Left renal cortex interstitium (tissue), 4 donors: ENCODE data around the gene PGLYRP4. TPM values are rescaled to one million over a fixed set of nuclear protein-coding genes. Genes with fewer than 3 reads are reported as not detected.
A peak's percentile ranks its signal among the peaks of the same experiment; 100 is the strongest.
"Not testable (repeated sequence)": the region's sequence is repeated elsewhere in the genome, so short reads cannot be mapped to it uniquely, and the experiment has no call there.

Experiments
- DNase-seq, 4 donors: peaks; one replicate each; pipeline ENCODE4 v3.0.0-alpha.2; 2013; ENCODE audit warnings: low read depth in 4 of 4, low spot score in 2 of 4, missing footprints in 1 of 4
- polyA plus RNA-seq, 4 donors: library from polyadenylated mRNA; unstranded; fragments of 120-200 nt; gene quantifications; one replicate each; pipeline ENCODE4 v1.2.1, GENCODE V29; 2013; ENCODE audit not compliant: insufficient read length in 4 of 4

PGLYRP4 gene
- polyA plus RNA-seq, 4 donors = not detected

GRCh38 chr1:153357076-153357852, 8.6 kb upstream of the PGLYRP4 start:
- DNase-seq = no peak

DNA sequence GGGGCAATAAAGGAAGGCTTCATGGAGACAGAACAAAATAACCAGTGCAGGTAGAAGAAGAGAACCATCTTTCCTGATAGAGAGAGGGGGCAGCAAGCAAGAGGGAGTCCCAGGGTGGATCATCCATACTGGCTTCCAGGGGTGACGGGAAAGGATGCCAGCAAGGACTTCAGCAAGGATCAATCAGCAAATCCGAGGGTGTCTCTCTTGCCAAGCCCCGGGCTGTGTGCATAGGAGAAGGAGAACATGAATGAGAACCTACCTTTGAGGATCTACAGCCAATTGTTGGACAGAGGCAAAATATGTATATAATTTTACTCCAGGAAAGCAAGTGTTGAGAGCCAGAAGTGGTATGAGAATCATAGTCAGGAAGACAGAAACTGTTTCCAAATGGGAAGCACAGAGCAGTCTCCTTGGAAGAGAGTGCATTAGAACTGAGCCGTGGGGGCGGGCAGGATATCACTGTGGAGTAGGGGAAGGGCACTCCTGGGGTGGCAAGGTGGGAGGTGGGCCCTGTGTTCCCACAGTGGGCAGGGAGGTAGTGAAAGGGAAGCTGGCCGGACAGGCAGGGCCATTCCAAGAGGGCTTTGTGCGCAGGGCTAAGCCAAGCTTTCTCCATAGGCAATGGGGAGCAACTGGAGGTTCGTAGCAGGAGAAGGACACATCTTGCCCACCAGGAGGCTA, 7.9 kb upstream of the PGLYRP4 start:
- DNase-seq = no peak

DNA sequence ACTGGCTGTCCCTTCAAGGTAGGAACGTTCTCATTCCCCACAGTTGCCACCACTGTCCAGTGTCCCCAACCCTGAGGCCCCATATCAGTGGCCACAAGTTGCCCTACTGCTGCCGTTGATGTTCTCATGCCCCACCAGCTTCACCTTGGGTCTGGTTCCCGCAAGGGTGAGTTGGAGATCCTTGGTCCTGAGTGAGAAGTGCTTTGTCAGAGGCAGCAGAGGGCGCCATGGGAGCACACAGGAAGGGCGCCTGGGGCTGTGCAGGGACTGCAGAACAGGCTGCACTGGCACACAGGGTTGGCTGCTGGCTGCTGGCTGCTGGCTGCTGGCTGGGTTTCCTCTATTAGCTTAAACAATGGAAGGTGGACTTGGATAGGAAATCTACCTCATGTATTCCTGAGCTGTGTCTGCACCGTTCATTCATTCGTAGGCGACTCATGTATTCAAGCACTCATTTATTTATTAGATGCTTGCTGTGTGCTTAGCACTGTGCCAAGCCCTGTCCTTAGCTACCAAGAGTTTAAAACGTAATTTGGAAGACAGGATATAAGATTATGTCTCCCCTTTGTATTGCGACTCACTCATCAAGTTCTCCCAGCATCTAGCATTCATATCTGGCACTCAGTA, 6.9 kb upstream of the PGLYRP4 start:
- DNase-seq = no peak

DNA sequence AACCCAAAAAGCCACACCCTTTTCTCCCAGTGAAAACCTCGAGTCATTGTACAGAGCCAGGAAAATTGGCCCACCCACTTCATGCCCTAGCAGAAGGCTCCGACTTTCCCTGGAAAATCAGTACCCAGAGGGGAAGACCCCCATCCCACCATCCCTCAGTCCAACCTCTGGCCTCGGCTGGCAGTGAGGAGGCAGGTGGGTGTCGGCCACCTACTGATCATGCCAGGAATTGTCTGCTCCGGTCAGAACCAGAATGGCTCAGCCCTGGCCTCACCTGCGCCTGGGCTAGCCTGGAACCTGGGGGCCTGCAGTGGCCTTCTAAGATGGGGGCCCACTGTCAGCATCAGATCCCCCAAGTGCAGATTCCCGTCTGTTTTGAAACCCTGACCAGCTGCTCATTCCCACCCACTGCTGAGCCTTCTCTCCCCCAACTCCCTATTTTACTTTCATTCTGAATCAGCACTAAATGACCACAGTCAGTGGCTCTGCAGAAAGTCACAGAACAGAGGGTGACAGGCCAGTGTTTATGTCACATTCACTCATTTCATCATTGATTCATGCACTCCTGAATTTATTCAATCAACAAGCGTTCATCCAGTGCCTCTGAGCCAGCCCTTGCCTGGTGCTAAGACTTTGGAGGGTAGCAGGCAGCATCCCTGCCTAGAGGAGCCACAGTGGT, 6.0 kb upstream of the PGLYRP4 start:
- DNase-seq = no peak

DNA sequence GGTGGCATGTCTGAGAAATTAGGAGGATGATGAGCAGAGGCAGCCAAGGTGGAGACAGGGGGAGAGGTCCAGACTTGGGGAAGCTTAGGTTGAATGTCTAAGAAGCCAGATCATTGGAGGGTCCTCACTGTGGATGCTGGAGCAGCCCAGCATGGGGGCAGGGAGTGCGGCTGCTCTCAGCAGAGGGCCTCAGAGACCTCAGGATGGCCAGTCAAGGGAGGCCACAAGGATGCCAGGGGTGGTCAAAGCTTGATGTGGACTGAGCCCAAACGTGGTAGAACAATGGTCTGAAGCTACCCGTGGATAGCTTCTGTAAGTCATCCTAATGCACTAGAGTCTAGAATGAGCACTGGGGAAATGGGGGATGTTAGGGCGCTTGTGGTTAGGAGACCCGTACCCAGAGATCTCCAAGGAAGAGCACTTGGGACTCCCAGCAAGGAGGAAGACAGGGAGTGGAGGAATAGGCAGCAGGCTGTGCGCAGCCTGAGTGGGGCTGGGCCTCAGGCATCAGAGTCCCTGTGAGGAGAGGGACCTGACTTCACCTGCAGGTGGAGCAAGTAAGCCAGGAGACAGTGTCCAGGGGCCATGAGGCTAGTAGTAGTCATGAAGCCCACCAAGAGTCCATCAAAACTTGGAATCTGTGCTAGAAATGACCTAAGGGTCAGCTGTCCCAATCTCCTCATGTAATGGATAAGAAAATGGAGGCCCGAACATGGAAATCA, 4.7 kb upstream of the PGLYRP4 start:
- DNase-seq = no peak

GRCh38 chr1:153352523-153352922, 3.9 kb upstream of the PGLYRP4 start:
- peak in 3 of 4 donors; percentile 7 to 34 (median 28) for DNase-seq

DNA sequence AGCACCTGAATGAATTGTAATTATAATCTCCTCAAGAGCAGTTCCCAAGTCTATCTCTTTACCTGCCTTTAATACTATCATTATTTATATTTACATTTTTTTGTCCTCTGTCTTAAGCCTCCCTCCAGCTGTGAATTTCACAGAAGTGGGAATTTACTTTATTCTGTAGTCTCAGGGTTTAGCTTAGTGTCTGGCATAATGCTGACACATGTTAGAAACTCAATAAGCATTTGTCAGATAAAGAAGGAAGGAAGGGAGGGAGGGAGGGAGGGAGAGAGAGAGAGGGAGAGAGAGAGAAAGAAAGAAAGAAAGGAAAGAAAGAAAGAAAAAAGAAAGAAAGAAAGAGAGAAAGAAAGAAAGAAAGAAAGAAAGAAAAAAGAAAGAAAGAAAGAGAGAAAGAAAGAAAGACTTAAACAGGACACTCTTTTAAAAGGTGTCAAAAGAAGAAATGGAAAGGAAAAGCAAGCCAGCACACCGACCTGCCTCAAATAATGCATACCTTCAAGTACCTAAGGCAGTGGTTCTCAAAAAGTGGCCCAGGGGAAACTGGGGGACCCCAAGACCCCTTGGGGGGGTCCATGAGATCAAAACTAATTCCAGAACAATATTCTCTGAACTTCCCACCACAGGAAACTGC, 1.8 kb upstream of the PGLYRP4 start:
- no peak for DNase-seq

DNA sequence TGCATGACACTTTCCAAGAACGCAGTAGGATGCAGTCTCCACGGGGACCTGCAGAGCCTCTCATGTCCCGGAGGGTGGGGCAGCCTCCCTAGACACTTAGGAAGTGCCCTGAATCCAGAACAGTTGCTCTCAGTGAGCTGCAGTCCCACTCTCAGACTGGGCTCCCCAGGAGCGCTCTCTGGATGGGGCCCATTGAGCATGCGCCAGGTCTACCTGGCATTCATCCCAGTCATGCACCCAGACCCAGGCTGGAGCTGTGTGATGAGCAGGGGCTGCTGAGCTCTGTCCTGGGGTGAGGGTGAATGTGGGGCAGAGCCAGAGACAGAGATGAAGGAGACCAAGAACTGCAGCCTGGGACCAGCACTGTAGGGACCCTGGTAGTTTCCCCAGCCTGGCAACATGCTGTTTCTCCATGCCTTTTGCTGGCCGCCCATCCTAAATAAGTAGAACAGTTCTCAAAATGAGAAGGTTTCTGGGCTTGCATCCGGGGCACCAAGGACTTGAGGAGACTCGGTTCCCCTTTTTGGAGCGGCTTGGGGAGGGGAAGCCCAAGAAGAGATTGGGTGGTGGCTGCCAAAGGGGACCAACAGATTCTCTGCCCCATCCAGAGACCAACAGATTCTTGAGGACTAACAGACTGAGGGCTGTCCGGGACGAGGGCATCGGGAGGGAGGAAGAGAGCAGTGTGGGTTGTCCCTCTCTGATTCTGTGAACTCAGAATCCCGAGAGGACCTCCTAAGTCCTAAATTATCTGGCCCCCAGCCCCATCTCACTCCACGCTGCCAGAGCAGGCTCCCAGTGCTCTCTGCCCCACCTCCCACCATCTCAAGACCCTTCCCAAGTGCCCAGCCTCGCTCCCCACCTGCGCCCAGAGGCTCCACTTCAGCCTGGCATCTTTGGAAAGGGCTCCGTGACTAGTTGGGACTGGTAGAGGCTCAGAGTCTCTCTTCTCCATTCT, 1.0 kb upstream of the PGLYRP4 start:
- DNase-seq = no peak

GRCh38 chr1:153347856-153348255, 785 bp downstream of the PGLYRP4 start:
- no peak for DNase-seq

DNA sequence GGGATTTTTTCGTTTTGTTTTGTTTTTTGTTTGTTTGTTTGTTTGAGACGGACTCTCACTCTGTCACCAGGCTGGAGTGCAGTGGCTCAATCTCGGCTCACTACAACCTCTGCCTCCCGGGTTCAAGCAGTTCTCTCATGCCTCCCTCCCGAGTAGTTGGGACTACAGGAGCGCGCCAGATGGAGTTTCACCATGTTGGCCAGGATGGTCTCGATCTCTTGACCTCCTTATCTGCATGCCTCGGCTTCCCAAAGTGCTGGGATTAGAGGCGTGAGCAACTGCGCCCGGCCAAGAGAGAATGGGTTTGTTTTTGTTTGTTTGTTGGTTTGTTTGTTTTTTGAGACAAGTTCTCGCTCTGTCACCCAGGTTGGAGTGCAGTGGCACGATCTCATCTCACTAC, 1.6 kb downstream of the PGLYRP4 start:
- DNase-seq = not testable (repeated sequence)

DNA sequence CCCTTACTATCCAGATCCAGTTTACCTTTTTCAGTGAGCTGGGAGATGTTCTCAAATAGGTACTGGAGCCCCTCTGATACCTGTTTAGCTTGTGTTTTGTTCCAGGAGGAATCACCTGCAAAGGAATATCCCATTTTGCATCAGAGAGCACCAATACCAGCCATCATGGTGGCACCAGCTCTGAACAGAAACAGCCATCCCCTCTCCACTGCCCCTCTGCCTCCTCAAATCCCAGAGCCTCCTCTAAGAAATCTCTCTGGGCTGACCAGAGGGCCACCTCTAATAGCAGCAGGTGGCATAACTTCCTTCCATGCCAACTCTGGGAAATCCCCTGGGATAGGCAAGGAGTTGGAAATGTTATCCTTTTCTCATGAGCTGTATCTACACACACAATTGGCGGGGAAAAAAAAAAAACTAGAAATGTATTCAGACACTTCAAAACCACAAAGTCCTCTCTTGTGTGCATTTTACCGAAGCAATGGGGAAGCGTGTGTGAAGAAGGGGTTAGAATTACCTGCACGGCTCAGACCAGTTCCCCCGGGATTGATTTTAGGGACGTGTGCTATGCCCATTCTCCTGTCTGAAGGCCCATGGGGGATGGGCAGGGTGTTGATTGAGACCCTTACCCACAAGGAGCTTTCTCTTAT, 2.4 kb downstream of the PGLYRP4 start:
- DNase-seq = no peak

GRCh38 chr1:153345187-153346076, 3.2 kb downstream of the PGLYRP4 start:
- DNase-seq = no peak

GRCh38 chr1:153344718-153345025, 4.0 kb downstream of the PGLYRP4 start:
- DNase-seq = no peak

DNA sequence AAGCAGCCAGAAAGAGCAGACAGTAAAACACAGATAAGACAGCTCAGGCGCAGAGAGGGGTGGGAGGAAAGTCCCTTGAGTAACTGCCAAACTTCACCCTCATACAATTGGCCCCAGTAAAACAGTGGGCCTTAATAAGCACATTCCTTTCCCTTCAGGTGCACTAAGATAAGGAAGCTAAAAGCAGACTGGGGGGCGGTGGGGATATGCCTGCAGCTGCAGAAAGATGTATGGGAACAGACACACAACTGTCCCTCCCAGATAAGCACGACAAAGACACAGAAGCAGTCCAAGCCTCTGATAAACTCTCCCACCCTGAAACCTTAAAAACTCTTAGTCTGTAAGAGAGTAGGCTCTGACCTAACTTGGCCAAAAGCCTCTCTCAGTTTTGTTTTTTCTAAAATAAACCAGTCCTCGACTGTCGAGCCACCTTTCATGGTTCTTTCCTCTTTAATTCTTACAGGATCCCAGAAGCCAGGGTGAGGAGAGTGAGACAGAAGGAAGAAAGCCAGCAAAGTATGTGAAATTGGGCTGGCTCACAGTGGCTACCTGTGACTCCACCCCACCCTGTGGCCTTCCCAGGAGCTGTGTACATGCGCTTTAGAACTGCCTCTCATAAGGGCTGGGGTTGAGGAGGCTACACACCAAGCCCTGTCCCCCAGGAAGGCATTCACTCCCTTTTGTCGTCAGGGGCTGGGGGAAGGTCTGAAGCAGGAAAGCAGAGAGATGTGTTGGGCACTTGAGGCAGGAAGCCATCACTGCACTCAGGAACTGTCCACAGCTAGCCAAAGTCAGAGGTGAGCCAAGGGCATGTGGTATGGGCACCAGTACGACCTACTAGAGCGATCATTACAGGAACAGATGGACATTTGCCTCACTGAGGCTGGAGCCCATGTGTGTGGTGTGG, 4.6 kb downstream of the PGLYRP4 start:
- no peak for DNase-seq

DNA sequence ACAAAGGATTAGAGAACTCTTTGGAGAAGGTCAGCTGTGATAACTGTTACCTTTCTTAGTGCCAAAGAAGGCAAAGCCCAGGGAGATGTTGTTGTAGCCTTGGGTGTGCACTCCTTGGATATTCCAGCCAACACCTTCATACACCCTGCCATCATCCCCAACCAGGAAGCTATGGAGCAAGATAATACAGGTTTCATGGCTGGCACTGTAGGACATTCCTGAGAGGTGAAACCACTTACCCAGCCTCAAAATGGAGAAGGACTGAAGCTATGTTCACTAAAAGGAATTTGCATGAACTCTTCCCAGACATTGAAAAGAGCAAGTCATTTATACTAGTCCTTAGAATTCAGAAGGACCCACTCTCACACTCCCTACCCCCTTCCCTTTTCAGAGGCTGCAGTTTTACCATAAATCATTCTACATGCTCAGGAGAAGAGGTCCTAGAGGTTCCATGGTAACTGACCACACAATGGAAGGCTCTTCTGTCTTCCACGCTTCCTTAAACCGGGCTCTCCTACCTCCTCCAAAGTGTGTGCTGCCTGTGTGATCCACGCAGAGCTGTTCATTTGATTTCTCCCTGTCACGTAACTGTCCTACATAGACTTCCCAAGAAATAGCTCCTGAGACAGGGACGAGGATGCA, 5.5 kb downstream of the PGLYRP4 start:
- DNase-seq = no peak

GRCh38 chr1:153342178-153342577, 6.5 kb downstream of the PGLYRP4 start:
- DNase-seq = no peak
